Caco-2 (cell line): ENCODE data around the gene HMCES. TPM values are rescaled to one million over a fixed set of nuclear protein-coding genes. Genes with fewer than 3 reads are reported as not detected.

Experiments used
- BruUV-seq: library from RNA; stranded (reverse); fragments of 400-500 nt; replicated peaks from 2 replicates; lab custom pipeline; 2021; lab: Mats Ljungman, UMichigan
- CTCF ChIA-PET: fragments of 300-600 bp; sonication (Branson Sonifier 250); formaldehyde crosslinking; loops from one replicate; lab custom pipeline; 2022; ENCODE audit warnings: antibody characterized with exemption; lab: Charles Lee
- POLR2A ChIA-PET: fragments of 300-600 bp; sonication (Branson Sonifier 250); formaldehyde crosslinking; loops from one replicate; lab custom pipeline; 2022; ENCODE audit warnings: antibody characterized with exemption; lab: Charles Lee
- DNase-seq, 2 experiments: peaks; one replicate each; pipeline versions ENCODE4 v3.0.0 to v3.0.0-alpha.2; 2020 to 2022
- H3K27me3 ChIP-seq: replicated peaks from 2 replicates; pipeline ENCODE4 v1.6.0; 2011; ENCODE audit warnings: low read length; ENCODE audit not compliant: control insufficient read depth, insufficient read depth
- H3K36me3 ChIP-seq: 2 replicates; pipeline ENCODE4 v1.5.1; 2011; ENCODE audit warnings: low read length; ENCODE audit not compliant: control insufficient read depth, insufficient read depth
- H3K4me1 ChIP-seq: fragments of 250-450 bp; sonication (Bioruptor Pico); 2 replicates; pipeline ENCODE4 v1.5.1; 2020; ENCODE audit warnings: mild to moderate bottlenecking
- H3K4me3 ChIP-seq: 2 replicates; pipeline ENCODE4 v1.5.1; 2011; ENCODE audit warnings: low read depth, mild to moderate bottlenecking, control low read depth, low read length
- H3K9me3 ChIP-seq: fragments of 250-450 bp; sonication (Bioruptor Pico); 2 replicates; pipeline ENCODE4 v1.5.1; 2020; ENCODE audit warnings: mild to moderate bottlenecking, moderate library complexity
- H3K27ac Mint-ChIP-seq: one replicate; pipeline ENCODE4 v1.8.0; 2022; ENCODE audit warnings: mixed read lengths; ENCODE audit not compliant: unreplicated experiment
- H3K27me3 Mint-ChIP-seq: one replicate; pipeline ENCODE4 v1.8.0; 2022; ENCODE audit warnings: mixed read lengths; ENCODE audit not compliant: insufficient read depth, unreplicated experiment
- H3K36me3 Mint-ChIP-seq: one replicate; pipeline ENCODE4 v1.8.0; 2022; ENCODE audit warnings: mild to moderate bottlenecking, mixed read lengths; ENCODE audit not compliant: insufficient read depth, unreplicated experiment
- H3K4me1 Mint-ChIP-seq: one replicate; pipeline ENCODE4 v1.8.0; 2022; ENCODE audit warnings: low read depth, mixed read lengths; ENCODE audit not compliant: unreplicated experiment
- H3K4me3 Mint-ChIP-seq: one replicate; pipeline ENCODE4 v1.8.0; 2022; ENCODE audit warnings: mild to moderate bottlenecking, moderate library complexity, mixed read lengths; ENCODE audit not compliant: unreplicated experiment
- H3K9me3 Mint-ChIP-seq: one replicate; pipeline ENCODE4 v1.8.0; 2022; ENCODE audit warnings: mixed read lengths; ENCODE audit not compliant: unreplicated experiment
- CTCF ChIP-seq, 2 experiments: fragments of 200-600 bp in 1 of 2; IDR thresholded peaks; 1 replicate in 1 of 2; 2 replicates in 1 of 2; pipeline versions ENCODE4 v1.5.1 to v1.8.0; 2011 to 2022; ENCODE audit warnings: antibody characterized with exemption in 1 of 2, control low read depth in 1 of 2, inconsistent platforms in 1 of 2, low read depth in 1 of 2, low read length in 1 of 2, mild to moderate bottlenecking in 1 of 2, moderate library complexity in 1 of 2; ENCODE audit not compliant: insufficient read depth in 1 of 2, severe bottlenecking in 1 of 2, unreplicated experiment in 1 of 2
- intact Hi-C: fragments of 100-400 bp; cut with micrococcal nuclease; formaldehyde crosslinking; loops from one replicate; pipeline ENCODE4 v1.10.0; 2022; ENCODE audit not compliant: unreplicated experiment
- total RNA-seq: library from RNA; stranded (reverse); gene quantifications from 2 replicates; pipeline ENCODE4 v1.2.3, GENCODE V29; 2022

Gene HMCES
- total RNA-seq, 1 experiment from 2014 or later = 47.7 TPM

- TF ChIP-seq CTCF (IDR thresholded peaks at IDR 0.05; ENCODE audit: insufficient read depth in 1 of 2, low read depth in 1 of 2, low read length in 1 of 2, severe bottlenecking in 1 of 2, unreplicated experiment in 1 of 2) = no peak
- no TSS peak for BruUV-seq
- no peak overlapping the region for H3K4me3 ChIP-seq
- Mint-ChIP-seq H3K36me3 (peaks cover 6% of the 10 kb centered on the region), H3K27ac (no peak overlapping the region), H3K27me3 (no peaks in the 10 kb centered on the region), H3K9me3 (no peaks in the 10 kb centered on the region), H3K4me1 (no peaks in the 10 kb centered on the region), H3K4me3 (no peak overlapping the region)
- no peaks in the 10 kb centered on the region for H3K4me1 ChIP-seq
- no peaks in the 10 kb centered on the region for H3K9me3 ChIP-seq
- POLR2A ChIA-PET = no interaction called here
- no peaks in the 10 kb centered on the region; the same call in 1 of the 2 replicates for H3K36me3 ChIP-seq
- no peak for DNase-seq
- CTCF ChIA-PET = no interaction called here
- no peaks in the 10 kb centered on the region for H3K27me3 ChIP-seq
- intact Hi-C loops = no loop called here
Observed at GRCh38 chr3:129345281-129345680, 66.6 kb downstream of the HMCES start.

GRCh38 chr3:129345971-129346370 is 67.3 kb downstream of the HMCES start:
- H3K4me3 Mint-ChIP-seq = no peak overlapping the region
- no peaks in the 10 kb centered on the region for H3K27me3 Mint-ChIP-seq
- H3K4me1 Mint-ChIP-seq = no peaks in the 10 kb centered on the region
- intact Hi-C loops = no loop called here
- DNase-seq = no peak
- BruUV-seq = no TSS peak
- Histone ChIP-seq H3K27me3 (no peaks in the 10 kb centered on the region), H3K4me1 (no peaks in the 10 kb centered on the region), H3K4me3 (no peak overlapping the region), H3K36me3 (no peaks in the 10 kb centered on the region; the same call in 1 of the 2 replicates), H3K9me3 (no peaks in the 10 kb centered on the region)
- H3K36me3 Mint-ChIP-seq = peaks cover 6% of the 10 kb centered on the region
- CTCF ChIA-PET = no interaction called here
- H3K9me3 Mint-ChIP-seq = no peaks in the 10 kb centered on the region
- no peak overlapping the region for H3K27ac Mint-ChIP-seq
- POLR2A ChIA-PET = no interaction called here
- no peak for TF ChIP-seq CTCF (IDR thresholded peaks at IDR 0.05; ENCODE audit: insufficient read depth in 1 of 2, low read depth in 1 of 2, low read length in 1 of 2, severe bottlenecking in 1 of 2, unreplicated experiment in 1 of 2)

- Mint-ChIP-seq H3K36me3 (peaks cover 6% of the 10 kb centered on the region), H3K27ac (no peak overlapping the region), H3K4me3 (no peak overlapping the region), H3K27me3 (no peaks in the 10 kb centered on the region), H3K9me3 (no peaks in the 10 kb centered on the region), H3K4me1 (no peaks in the 10 kb centered on the region)
- Histone ChIP-seq H3K36me3 (no peaks in the 10 kb centered on the region), H3K27me3 (no peaks in the 10 kb centered on the region), H3K4me1 (no peaks in the 10 kb centered on the region), H3K9me3 (no peaks in the 10 kb centered on the region), H3K4me3 (no peak overlapping the region)
- DNase-seq = no peak
- ChIA-PET CTCF (no interaction called here), POLR2A (no interaction called here)
- no peak for TF ChIP-seq CTCF (IDR thresholded peaks at IDR 0.05; ENCODE audit: insufficient read depth in 1 of 2, low read depth in 1 of 2, low read length in 1 of 2, severe bottlenecking in 1 of 2, unreplicated experiment in 1 of 2)
- intact Hi-C loops = no loop called here
- no TSS peak for BruUV-seq
Observed at GRCh38 chr3:129346695-129347457, 68.2 kb downstream of the HMCES start.
